H9 (cell line): ENCODE results near the gene ZNF865. TPM values are rescaled to one million over a fixed set of nuclear protein-coding genes. Genes with fewer than 3 reads are reported as not detected.

Experiments used
- DNase-seq: peaks from one replicate; pipeline ENCODE4 v3.0.0-alpha.2; 2017
- H2AFZ ChIP-seq: one replicate; pipeline ENCODE4 v1.6.1; 2013; ENCODE audit warnings: mild to moderate bottlenecking, low read length, control low read depth, moderate library complexity
- H2AK5ac ChIP-seq: 2 replicates; pipeline ENCODE4 v1.6.1; 2013; ENCODE audit warnings: low read length, control low read depth, mixed read lengths; ENCODE audit not compliant: insufficient read length
- H2BK120ac ChIP-seq: one replicate; pipeline ENCODE4 v1.6.1; 2013; ENCODE audit warnings: low read depth, mild to moderate bottlenecking, low read length, control low read depth, inconsistent platforms; ENCODE audit not compliant: poor library complexity, severe bottlenecking
- H2BK12ac ChIP-seq: 2 replicates; pipeline ENCODE4 v1.6.1; 2013; ENCODE audit warnings: low read length, control low read depth, mixed read lengths, low read depth; ENCODE audit not compliant: insufficient read length
- H2BK15ac ChIP-seq: 2 replicates; pipeline ENCODE4 v1.6.1; 2013; ENCODE audit warnings: low read depth, low read length, control low read depth
- H2BK20ac ChIP-seq: one replicate; pipeline ENCODE4 v1.6.1; 2013; ENCODE audit warnings: low read depth, mild to moderate bottlenecking, low read length, control low read depth, inconsistent platforms; ENCODE audit not compliant: poor library complexity, severe bottlenecking
- H2BK5ac ChIP-seq: 2 replicates; pipeline ENCODE4 v1.6.1; 2013; ENCODE audit warnings: low read length, control low read depth, mixed read lengths; ENCODE audit not compliant: insufficient read length
- H3K14ac ChIP-seq: 2 replicates; pipeline ENCODE4 v1.6.1; 2013; ENCODE audit warnings: low read length, control low read depth; ENCODE audit not compliant: insufficient read depth
- H3K18ac ChIP-seq: 2 replicates; pipeline ENCODE4 v1.6.1; 2013; ENCODE audit warnings: low read depth, mild to moderate bottlenecking, mixed read lengths, low read length, control low read depth; ENCODE audit not compliant: insufficient read length
- H3K23ac ChIP-seq: 2 replicates; pipeline ENCODE4 v1.6.1; 2013; ENCODE audit warnings: low read length, control low read depth, mixed read lengths, low read depth; ENCODE audit not compliant: insufficient read length
- H3K23me2 ChIP-seq: 2 replicates; pipeline ENCODE4 v1.6.1; 2013; ENCODE audit warnings: low read depth, mild to moderate bottlenecking, mixed read lengths, low read length, control low read depth; ENCODE audit not compliant: insufficient read length, poor library complexity, severe bottlenecking
- H3K27ac ChIP-seq: 2 replicates; pipeline ENCODE4 v1.5.1; 2013; ENCODE audit warnings: low read length, control low read depth, mixed read lengths, low read depth; ENCODE audit not compliant: insufficient read length
- H3K27me3 ChIP-seq: 2 replicates; pipeline ENCODE4 v1.6.1; 2013; ENCODE audit warnings: low read length, control low read depth, inconsistent platforms; ENCODE audit not compliant: insufficient read depth
- H3K4ac ChIP-seq: 2 replicates; pipeline ENCODE4 v1.6.1; 2013; ENCODE audit warnings: low read depth, mild to moderate bottlenecking, control low read depth, inconsistent platforms, low read length, moderate library complexity
- H3K4me1 ChIP-seq: 2 replicates; pipeline ENCODE4 v1.6.1; 2013; ENCODE audit warnings: low read length, control low read depth, inconsistent platforms; ENCODE audit not compliant: insufficient read depth
- H3K4me2 ChIP-seq: 2 replicates; pipeline ENCODE4 v1.6.1; 2013; ENCODE audit warnings: low read length, control low read depth, mixed read lengths; ENCODE audit not compliant: insufficient read length, insufficient read depth
- H3K56ac ChIP-seq: 2 replicates; pipeline ENCODE4 v1.6.1; 2013; ENCODE audit warnings: low read depth, mild to moderate bottlenecking, mixed read lengths, low read length, control low read depth; ENCODE audit not compliant: insufficient read length
- H3K79me1 ChIP-seq: 2 replicates; pipeline ENCODE4 v1.6.1; 2013; ENCODE audit warnings: low read depth, mild to moderate bottlenecking, moderate library complexity, low read length, control low read depth, inconsistent platforms; ENCODE audit not compliant: insufficient read depth, poor library complexity, severe bottlenecking
- H3K79me2 ChIP-seq: 2 replicates; pipeline ENCODE4 v1.6.1; 2013; ENCODE audit warnings: low read length, control low read depth, inconsistent platforms; ENCODE audit not compliant: insufficient read depth
- H3K9ac ChIP-seq: 2 replicates; pipeline ENCODE4 v1.6.1; 2013; ENCODE audit warnings: low read length, control low read depth, mixed read lengths; ENCODE audit not compliant: insufficient read length; ENCODE audit errors: extremely low read depth
- H3K9me3 ChIP-seq: one replicate; pipeline ENCODE4 v1.6.1; 2013; ENCODE audit warnings: low read depth, low read length, inconsistent platforms; ENCODE audit not compliant: control insufficient read depth
- H3T11ph ChIP-seq: one replicate; pipeline ENCODE4 v1.6.1; 2013; ENCODE audit warnings: mild to moderate bottlenecking, low read length, control low read depth, inconsistent platforms
- H4K20me1 ChIP-seq: one replicate; pipeline ENCODE4 v1.6.1; 2013; ENCODE audit not compliant: control insufficient read depth, insufficient read length, insufficient read depth
- H4K5ac ChIP-seq: 2 replicates; pipeline ENCODE4 v1.6.1; 2013; ENCODE audit warnings: low read depth, mild to moderate bottlenecking, mixed read lengths, low read length, control low read depth; ENCODE audit not compliant: insufficient read length
- H4K8ac ChIP-seq: replicated peaks from 2 replicates; pipeline ENCODE4 v1.6.1; 2013; ENCODE audit warnings: low read length, control low read depth, mixed read lengths, low read depth; ENCODE audit not compliant: insufficient read length
- H4K91ac ChIP-seq: 2 replicates; pipeline ENCODE4 v1.6.1; 2013; ENCODE audit warnings: low read depth, mild to moderate bottlenecking, moderate library complexity, mixed read lengths, low read length, control low read depth; ENCODE audit not compliant: insufficient read length
- H3K27ac Mint-ChIP-seq, 3 experiments: 2 replicates in 2 of 3; 3 replicates in 1 of 3; pipeline ENCODE4 v1.8.0; 2020 to 2021; ENCODE audit warnings: mixed read lengths in 3 of 3, mild to moderate bottlenecking in 1 of 3, moderate library complexity in 1 of 3
- H3K27me3 Mint-ChIP-seq: 2 replicates; pipeline ENCODE4 v1.8.0; 2021; ENCODE audit warnings: low read depth, mild to moderate bottlenecking, moderate library complexity, mixed read lengths
- H3K36me3 Mint-ChIP-seq, 3 experiments: 2 replicates in 2 of 3; 3 replicates in 1 of 3; pipeline ENCODE4 v1.8.0; 2020 to 2021; ENCODE audit warnings: low read depth in 3 of 3, mixed read lengths in 3 of 3; ENCODE audit not compliant: insufficient read depth in 1 of 3
- H3K4me1 Mint-ChIP-seq, 2 experiments: 2 replicates each; pipeline ENCODE4 v1.8.0; 2020; ENCODE audit warnings: mixed read lengths in 2 of 2
- H3K4me3 Mint-ChIP-seq, 2 experiments: 2 replicates in 1 of 2; 3 replicates in 1 of 2; pipeline ENCODE4 v1.8.0; 2020 to 2021; ENCODE audit warnings: mild to moderate bottlenecking in 2 of 2, mixed read lengths in 2 of 2, moderate library complexity in 1 of 2
- H3K9me3 Mint-ChIP-seq, 2 experiments: 2 replicates in 1 of 2; 3 replicates in 1 of 2; pipeline ENCODE4 v1.8.0; 2020; ENCODE audit warnings: mild to moderate bottlenecking in 2 of 2, mixed read lengths in 2 of 2, moderate library complexity in 1 of 2
- CTCF ChIP-seq: fragments of 200-600 bp; sonication (generic); conservative IDR thresholded peaks from 3 replicates; pipeline ENCODE4 v1.8.0; 2021; ENCODE audit warnings: antibody characterized with exemption, mild to moderate bottlenecking
- WGBS: extraction: QIAGEN DNeasy Blood & Tissue Kit; methylation state at CpG from one replicate; pipeline ENCODE4 v1.1.7; 2013; ENCODE audit warnings: missing lambda C conversion rate, low lambda C conversion rate, mixed read lengths; ENCODE audit not compliant: insufficient read length; ENCODE audit errors: extremely low coverage; 5-methylcytosine and 5-hydroxymethylcytosine counted together
- total RNA-seq: library from RNA; stranded (reverse); gene quantifications from 2 replicates; pipeline ENCODE4 v1.2.1, GENCODE V29; 2021

ZNF865 gene
- total RNA-seq, 1 experiment from 2014 or later: 14.3 TPM

GRCh38 chr19:55620410-55621204 lies 15.2 kb downstream of the ZNF865 start:
- H3K79me2 ChIP-seq: no peaks in the 10 kb centered on the region
- no peak overlapping the region for H3K27ac ChIP-seq
- H4K5ac ChIP-seq: no peak overlapping the region
- no peak overlapping the region for H2BK12ac ChIP-seq
- H3K27me3 ChIP-seq: no peaks in the 10 kb centered on the region
- H3K9ac ChIP-seq: no peak overlapping the region
- no peaks in the 10 kb centered on the region for H3K9me3 ChIP-seq
- no peak overlapping the region for H3K4ac ChIP-seq
- no peak for TF ChIP-seq CTCF
- H2BK20ac ChIP-seq: no peak overlapping the region
- no peak overlapping the region for H3T11ph ChIP-seq
- H3K27ac Mint-ChIP-seq: peak overlapping the region in 1 of 3 experiments; percentile 21; a peak in 1 of 7 replicates
- H3K23ac ChIP-seq: no peak overlapping the region
- H4K8ac ChIP-seq: no peak overlapping the region
- no peaks in the 10 kb centered on the region for H3K4me1 ChIP-seq
- H3K23me2 ChIP-seq: no peaks in the 10 kb centered on the region
- no peak overlapping the region for H2BK5ac ChIP-seq
- H3K4me2 ChIP-seq: no peak overlapping the region
- no peak overlapping the region for H2AK5ac ChIP-seq
- no peak for DNase-seq
- H4K91ac ChIP-seq: no peak overlapping the region
- no peak overlapping the region for H2BK120ac ChIP-seq
- H3K4me3 Mint-ChIP-seq: no peak overlapping the region
- no peak overlapping the region for H2AFZ ChIP-seq
- no peaks in the 10 kb centered on the region for H4K20me1 ChIP-seq
- H3K18ac ChIP-seq: no peak overlapping the region
- peaks cover 2% of the 10 kb centered on the region for H3K27me3 Mint-ChIP-seq
- no peak overlapping the region for H3K14ac ChIP-seq
- H3K36me3 Mint-ChIP-seq: peaks cover 21 to 42% (median 41%) of the 10 kb centered on the region in 3 experiments
- WGBS: no CpG with 5 or more reads among the region's 12 CpGs
- H2BK15ac ChIP-seq: no peak overlapping the region
- peaks cover 10 to 14% of the 10 kb centered on the region in 2 experiments for H3K4me1 Mint-ChIP-seq
- no peaks in the 10 kb centered on the region; a peak in 1 of 5 replicates for H3K9me3 Mint-ChIP-seq
- no peak overlapping the region for H3K56ac ChIP-seq
- no peaks in the 10 kb centered on the region for H3K79me1 ChIP-seq
